ENCODE measurements around the gene OR13C5.
"Not testable (repeated sequence)": the region's sequence is repeated elsewhere in the genome, so short reads cannot be mapped to it uniquely, and the experiment has no call there.

OR13C5 gene

DNA sequence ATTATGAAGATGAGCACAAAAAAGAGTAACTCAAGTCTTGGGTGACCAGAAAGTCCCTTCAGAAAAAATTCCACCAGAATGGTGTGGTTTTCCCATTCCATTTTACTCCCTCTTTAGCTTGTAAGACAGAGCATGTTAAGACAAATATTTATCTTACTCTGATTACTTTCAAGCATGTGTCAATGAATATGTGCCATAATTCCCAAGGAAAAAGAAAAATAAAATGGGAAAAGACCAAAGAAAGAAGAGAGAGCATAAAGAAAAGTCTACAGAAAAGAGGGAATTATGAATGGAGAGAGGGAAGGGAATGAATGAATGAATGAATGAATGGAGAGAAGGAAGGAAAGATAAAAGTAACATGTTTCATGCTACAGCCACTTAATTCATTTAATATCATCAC, at the start of gene OR13C5:
TSS of gene OR13C5 (minus strand) at position 101 of the 400 bp plus-strand sequence. CDS start at position 101, 0 bp downstream.
- DNase-seq, result not testable (repeated sequence)

GRCh38 chr9:104635456-104635855, 36.2 kb upstream of the OR13C5 start:
- DNase-seq, result no peak

- DNase-seq, result no peak
Observed at GRCh38 chr9:104633976-104634520, 34.8 kb upstream of the OR13C5 start.

GRCh38 chr9:104625964-104626363, 26.8 kb upstream of the OR13C5 start:
- not testable (repeated sequence) for DNase-seq

DNA sequence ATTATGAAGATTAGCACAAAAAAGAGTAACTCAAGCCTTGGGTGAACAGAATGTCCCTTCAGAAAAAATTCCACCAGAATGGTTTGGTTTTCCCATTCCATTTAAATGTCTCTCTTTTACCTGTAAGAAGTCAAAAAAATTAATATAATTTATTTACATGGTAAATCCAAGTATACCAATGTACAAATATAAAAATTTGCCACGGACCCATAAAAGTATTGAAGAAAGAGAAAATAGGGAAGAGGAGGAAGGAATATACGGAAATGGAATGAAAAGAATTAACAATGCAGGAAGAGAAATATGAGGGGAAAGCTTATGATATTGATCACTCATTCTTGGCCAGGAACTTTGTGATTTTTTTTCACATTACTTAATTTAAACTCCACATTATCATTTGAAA, 18.9 kb upstream of the OR13C5 start, which contains the start of gene OR13C9:
TSS of gene OR13C9 (minus strand) at position 101 of the 400 bp plus-strand sequence. CDS start at position 101, 0 bp downstream.
- DNase-seq, result no peak

DNA sequence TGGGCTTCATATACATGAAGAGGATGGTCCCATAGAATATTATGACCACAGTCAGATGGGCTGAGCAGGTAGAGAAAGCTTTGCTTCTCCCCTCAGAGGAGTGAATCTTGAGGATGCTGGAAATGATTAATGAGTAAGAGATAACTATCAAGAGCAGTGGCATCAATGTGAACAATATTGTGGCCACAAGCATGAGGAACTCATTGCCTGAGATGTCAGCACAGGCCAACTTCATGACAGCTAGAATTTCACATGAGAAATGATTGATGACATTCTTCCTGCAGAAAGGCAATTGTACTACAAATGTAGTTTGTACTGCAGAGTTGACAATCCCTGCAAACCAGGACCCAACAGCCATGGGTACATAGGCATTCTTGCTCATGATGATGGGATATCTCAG, 18.2 kb upstream of the OR13C5 start:
- no peak for DNase-seq

DNA sequence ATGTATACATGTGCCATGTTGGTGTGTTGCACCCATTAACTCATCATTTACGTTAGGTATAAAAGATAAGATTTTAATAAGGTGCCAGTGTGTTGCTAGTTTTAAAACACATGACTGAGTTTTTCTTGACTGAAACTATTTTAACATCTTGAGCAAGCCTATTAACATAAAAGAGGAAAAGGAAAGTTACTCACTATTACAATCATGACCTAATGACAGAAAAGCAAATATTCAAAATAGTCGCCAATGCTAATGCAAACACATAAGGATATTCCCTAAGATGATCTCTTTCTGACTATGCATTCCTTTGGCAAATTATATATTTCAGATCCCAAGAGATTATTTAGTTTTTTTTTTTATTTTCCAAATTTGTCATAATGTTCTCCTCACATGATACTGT, 12.0 kb upstream of the OR13C5 start:
- DNase-seq, result no peak

DNA sequence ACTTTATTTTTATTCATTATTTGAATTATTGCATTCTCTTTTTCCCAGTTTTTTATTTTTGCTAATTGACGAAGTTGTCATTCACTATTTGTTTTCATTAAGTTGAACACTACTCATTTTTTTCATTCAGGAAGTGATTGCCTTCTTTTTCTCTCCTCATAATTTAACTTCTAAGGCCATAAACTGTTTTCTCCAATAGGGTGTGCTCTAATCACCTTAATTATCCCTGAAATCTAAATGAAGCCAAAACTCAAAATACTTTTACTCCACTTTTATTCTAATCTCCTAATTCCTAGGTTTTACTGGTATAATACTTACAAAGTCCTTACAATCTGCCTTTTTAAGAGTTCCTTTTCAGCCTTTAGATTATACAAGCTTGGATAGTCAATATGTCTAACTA, 9.1 kb upstream of the OR13C5 start:
- DNase-seq, result no peak

- DNase-seq, result no peak
Observed at GRCh38 chr9:104606152-104606551, 6.9 kb upstream of the OR13C5 start.

GRCh38 chr9:104605527-104605926, 6.3 kb upstream of the OR13C5 start, which contains the start of gene OR13C2:
Gene OR13C2, minus strand, starts transcription at chr9:104605627. Its CDS starts 0 bp downstream, at chr9:104605627.
- not testable (repeated sequence) for DNase-seq

DNA sequence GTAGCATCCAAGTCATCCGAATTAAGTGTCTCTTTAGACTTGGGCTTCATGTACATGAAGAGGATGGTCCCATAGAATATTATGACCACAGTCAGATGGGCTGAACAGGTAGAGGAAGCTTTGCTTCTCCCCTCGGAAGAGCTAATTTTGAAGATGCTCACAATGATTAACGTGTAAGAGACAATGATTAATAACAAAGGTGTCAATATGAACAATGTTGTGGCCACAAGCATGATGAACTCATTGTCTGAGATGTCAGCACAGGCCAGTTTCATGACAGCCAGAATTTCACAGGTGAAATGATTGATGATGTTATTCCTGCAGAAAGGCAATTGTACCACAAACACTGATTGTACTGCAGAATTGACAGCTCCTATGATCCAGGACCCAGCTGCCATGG, 5.6 kb upstream of the OR13C5 start:
- no peak for DNase-seq

GRCh38 chr9:104598749-104599148, 464 bp downstream of the OR13C5 start:
- not testable (repeated sequence) for DNase-seq

GRCh38 chr9:104589626-104590025, 9.6 kb downstream of the OR13C5 start:
- DNase-seq, result no peak

DNA sequence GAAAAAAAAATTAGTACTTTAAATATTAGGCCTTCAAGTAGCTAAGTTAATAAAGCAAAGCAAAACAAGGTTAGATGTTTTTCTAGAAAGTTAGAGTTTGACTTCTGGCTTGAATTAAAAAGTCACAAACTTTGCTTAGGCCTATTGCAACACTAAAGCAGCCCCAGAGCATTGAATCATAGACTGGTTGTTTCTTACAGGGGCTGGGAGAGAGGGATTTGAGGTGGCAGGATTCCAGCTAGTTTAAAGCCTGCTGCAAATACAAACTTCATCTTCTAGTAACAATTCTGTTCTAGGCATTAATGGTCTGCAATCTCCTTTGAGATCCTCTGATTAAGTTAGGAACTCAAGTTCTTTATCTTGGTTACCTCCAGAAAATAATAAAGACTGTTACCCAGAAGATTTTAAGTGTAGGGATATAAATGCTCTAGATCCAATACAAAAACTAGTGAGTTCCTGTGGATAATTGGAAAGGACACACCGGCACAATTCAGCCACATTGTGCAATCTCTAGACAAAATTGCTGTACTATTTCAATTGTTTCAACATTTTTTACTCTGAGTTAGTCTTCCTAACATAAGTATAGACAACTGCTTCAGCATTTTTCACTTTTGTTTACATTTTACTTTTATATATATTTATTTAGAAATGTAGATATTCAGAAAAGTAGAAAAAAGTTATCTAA, 12.6 kb downstream of the OR13C5 start:
- no peak for DNase-seq

GRCh38 chr9:104580562-104580961, 18.7 kb downstream of the OR13C5 start:
- no peak for DNase-seq

GRCh38 chr9:104577263-104577662, 21.9 kb downstream of the OR13C5 start:
- no peak for DNase-seq

DNA sequence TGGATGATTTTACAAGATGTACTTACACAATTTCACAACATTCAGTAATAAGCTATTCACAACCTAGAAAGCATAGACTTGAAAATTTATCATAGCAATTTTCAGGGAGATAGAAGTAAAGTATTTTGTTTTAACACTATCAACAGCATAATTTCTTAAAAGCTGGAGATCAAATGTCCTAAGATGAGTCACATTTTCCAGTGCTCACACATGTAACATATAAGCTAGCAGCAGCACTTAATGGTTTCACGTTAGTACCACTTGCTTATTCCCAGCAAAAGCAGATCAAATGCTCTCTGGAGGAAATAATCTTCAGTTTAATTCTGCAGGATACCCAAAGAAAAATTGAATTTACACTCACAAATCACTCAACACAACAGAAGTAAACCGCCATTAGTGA, 23.8 kb downstream of the OR13C5 start:
- no peak for DNase-seq

DNA sequence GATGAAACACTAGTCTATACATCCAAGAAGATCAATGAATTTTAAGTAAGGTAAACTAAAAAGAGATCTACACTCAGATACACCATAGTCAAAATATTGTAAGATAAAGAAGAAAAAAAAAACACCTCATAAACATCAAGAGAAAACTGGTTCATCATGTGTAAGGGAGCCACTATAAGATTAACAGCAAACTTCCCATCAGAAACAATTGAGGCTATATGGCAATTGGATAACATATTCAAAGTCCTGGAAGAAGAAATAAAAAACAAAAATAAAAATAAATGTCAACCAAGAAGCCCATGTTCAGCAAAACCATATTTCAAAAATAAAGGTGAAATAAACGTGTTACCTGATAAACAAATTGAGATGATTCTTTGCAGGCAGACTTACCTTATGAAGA, 26.6 kb downstream of the OR13C5 start:
- DNase-seq, result no peak

DNA sequence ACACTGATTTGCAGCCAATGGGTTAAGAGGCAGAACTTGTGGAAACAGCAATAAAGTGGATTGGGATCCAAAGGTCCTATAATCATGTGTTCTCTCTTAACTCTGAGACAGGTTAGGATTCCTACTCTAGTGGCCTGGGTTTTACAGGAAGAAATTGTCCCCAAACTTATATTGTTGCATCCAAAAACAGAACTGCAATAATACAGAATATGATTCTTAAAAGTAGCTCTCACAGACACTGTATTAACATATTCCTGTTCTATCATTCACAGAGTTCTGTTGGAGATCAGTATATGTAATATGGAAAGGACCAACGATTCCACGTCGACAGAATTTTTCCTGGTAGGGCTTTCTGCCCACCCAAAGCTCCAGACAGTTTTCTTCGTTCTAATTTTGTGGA, 30.3 kb downstream of the OR13C5 start, which contains the start of gene OR13C8:
TSS of gene OR13C8 (plus strand) at position 301 of the 400 bp plus-strand sequence. CDS start at position 301, 0 bp downstream.
- no peak for DNase-seq

DNA sequence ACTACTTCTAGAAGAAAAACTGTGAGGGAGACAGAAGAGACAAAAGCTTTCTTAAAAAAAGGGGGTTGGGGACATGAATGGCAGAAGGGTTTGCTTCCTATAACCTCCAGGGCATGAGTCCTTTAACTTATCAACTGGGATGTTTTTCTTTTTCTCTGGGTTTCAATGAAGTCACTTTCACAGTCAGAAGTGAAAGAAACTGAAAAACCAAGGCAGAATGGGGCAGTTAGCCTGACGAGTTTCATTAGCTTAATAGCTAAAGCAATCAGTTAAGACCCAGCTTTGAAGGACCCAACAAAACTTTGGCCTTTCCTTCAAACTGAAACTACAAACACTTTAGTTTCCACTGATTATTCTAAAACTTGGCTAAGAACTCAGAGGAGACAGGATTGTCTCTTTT, 34.9 kb downstream of the OR13C5 start:
- no peak for DNase-seq

DNA sequence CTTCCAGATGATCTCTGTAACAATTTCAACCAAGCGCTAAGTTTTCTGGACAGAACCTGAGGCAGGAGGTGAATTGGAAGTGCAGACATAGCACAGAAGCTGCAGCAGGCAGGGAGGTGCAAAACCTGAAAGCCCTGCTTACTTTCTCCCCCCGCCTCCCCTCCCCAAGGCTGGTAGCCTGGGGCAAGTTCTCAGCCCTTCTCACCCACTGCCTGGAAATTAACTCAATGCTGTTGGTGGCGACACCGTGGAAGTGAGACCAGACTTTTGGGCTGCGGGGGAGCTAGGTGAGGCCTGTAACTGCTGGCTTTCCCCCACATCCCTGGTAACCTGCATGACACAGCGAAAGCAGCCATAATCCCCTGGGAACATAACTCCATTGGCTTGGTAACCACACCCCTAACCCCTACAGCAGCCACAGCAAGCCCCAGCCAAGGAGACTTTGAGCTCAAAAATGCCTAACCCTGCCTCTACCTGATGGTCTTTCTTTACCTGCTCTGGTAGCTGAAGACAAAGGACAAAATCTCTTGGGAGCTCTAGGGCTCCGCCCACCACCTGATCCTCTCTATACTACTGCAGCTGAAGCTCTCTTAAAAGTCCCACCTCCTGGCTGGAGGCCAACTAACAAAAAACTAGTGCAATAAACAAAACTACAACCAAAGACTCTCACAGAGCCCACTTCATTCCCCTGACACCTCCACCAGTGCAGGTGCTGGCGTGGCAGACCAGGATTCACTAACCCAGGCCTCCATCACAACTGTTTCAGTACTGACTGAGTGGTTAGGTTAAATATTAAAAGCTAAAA, 42.2 kb downstream of the OR13C5 start:
- DNase-seq, result no peak

GRCh38 chr9:104555521-104555920, 43.7 kb downstream of the OR13C5 start:
- DNase-seq, result no peak

All from nucleus accumbens (tissue), 56 donors.